CD4-positive, alpha-beta memory T cell (primary cell): ENCODE results near the gene TTC16. TPM values are rescaled to one million over a fixed set of nuclear protein-coding genes. Genes with fewer than 3 reads are reported as not detected.
A peak's percentile ranks its signal among the peaks of the same experiment; 100 is the strongest.

Source experiments
- CTCF ChIA-PET: fragments of 350-600 bp; sonication (Branson Sonifier 250); formaldehyde crosslinking; loops from one replicate; lab custom pipeline; 2021; ENCODE audit warnings: inconsistent platforms; ENCODE audit not compliant: partially characterized antibody; lab: Charles Lee
- POLR2A ChIA-PET: fragments of 350-600 bp; sonication (Branson Sonifier 250); formaldehyde crosslinking; loops from one replicate; lab custom pipeline; 2021; ENCODE audit not compliant: partially characterized antibody; lab: Charles Lee
- DNase-seq, 5 donors: peaks; one replicate each; pipeline versions ENCODE4 v3.0.0 to v3.0.0-alpha.2; 2020 to 2022; ENCODE audit warnings: mixed read lengths in 1 of 5
- H3K27ac ChIP-seq: one replicate; pipeline ENCODE4 v1.7.0; 2013; ENCODE audit warnings: low read depth, low read length
- H3K27me3 ChIP-seq: 2 replicates; pipeline ENCODE4 v1.7.0; 2013; ENCODE audit warnings: mild to moderate bottlenecking, low read length, moderate library complexity; ENCODE audit not compliant: insufficient read depth
- H3K36me3 ChIP-seq: 2 replicates; pipeline ENCODE4 v1.7.0; 2013; ENCODE audit warnings: mild to moderate bottlenecking, low read length, moderate library complexity; ENCODE audit not compliant: insufficient read depth
- H3K4me1 ChIP-seq: 2 replicates; pipeline ENCODE4 v1.7.0; 2013; ENCODE audit warnings: mild to moderate bottlenecking, low read length, moderate library complexity; ENCODE audit not compliant: insufficient read depth
- H3K4me3 ChIP-seq, 2 donors: one replicate each; pipeline ENCODE4 v1.7.0; 2013; ENCODE audit warnings: low read length in 2 of 2, mild to moderate bottlenecking in 1 of 2
- H3K9me3 ChIP-seq, 2 donors: one replicate each; pipeline ENCODE4 v1.7.0; 2013; ENCODE audit warnings: low read length in 2 of 2, control low read depth in 1 of 2; ENCODE audit not compliant: control insufficient read depth in 1 of 2
- H3K27ac Mint-ChIP-seq, 7 donors: one replicate each; pipeline ENCODE4 v1.8.0; 2020 to 2021; ENCODE audit warnings: mixed read lengths in 7 of 7, mild to moderate bottlenecking in 6 of 7, inconsistent platforms in 3 of 7, moderate library complexity in 3 of 7
- H3K27me3 Mint-ChIP-seq, 2 donors: one replicate each; pipeline ENCODE4 v1.8.0; 2020 to 2021; ENCODE audit warnings: mixed read lengths in 2 of 2
- H3K36me3 Mint-ChIP-seq, 2 donors: one replicate each; pipeline ENCODE4 v1.8.0; 2020 to 2021; ENCODE audit warnings: mixed read lengths in 2 of 2, inconsistent platforms in 1 of 2, mild to moderate bottlenecking in 1 of 2
- H3K4me1 Mint-ChIP-seq, 4 donors: one replicate each; pipeline ENCODE4 v1.8.0; 2020 to 2021; ENCODE audit warnings: mixed read lengths in 4 of 4, mild to moderate bottlenecking in 1 of 4
- H3K4me3 Mint-ChIP-seq, 8 donors: one replicate each; pipeline ENCODE4 v1.8.0; 2020 to 2021; ENCODE audit warnings: mixed read lengths in 8 of 8, mild to moderate bottlenecking in 7 of 8, moderate library complexity in 6 of 8, inconsistent platforms in 3 of 8
- H3K9me3 Mint-ChIP-seq, 8 donors: one replicate each; pipeline ENCODE4 v1.8.0; 2020 to 2021; ENCODE audit warnings: mixed read lengths in 8 of 8, mild to moderate bottlenecking in 5 of 8, inconsistent platforms in 3 of 8, moderate library complexity in 1 of 8
- intact Hi-C: fragments of 100-400 bp; cut with micrococcal nuclease; formaldehyde crosslinking; loops from one replicate; pipeline ENCODE4 v1.15.1; 2023
- polyA plus RNA-seq, 2 donors: library from polyadenylated mRNA; unstranded; fragments of 300-500 nt; fragmentation: Illumina TruSeq; gene quantifications; one replicate each; pipeline ENCODE4 v1.2.3, GENCODE V29; 2021
- total RNA-seq, 2 experiments: library from RNA; stranded (reverse); gene quantifications; one replicate each; pipeline ENCODE4 v1.2.3, GENCODE V29; 2021

The TTC16 gene
- total and polyA plus RNA-seq, 4 experiments from 2014 or later, result 0.09 to 2.6 (median 2.1) TPM

DNA sequence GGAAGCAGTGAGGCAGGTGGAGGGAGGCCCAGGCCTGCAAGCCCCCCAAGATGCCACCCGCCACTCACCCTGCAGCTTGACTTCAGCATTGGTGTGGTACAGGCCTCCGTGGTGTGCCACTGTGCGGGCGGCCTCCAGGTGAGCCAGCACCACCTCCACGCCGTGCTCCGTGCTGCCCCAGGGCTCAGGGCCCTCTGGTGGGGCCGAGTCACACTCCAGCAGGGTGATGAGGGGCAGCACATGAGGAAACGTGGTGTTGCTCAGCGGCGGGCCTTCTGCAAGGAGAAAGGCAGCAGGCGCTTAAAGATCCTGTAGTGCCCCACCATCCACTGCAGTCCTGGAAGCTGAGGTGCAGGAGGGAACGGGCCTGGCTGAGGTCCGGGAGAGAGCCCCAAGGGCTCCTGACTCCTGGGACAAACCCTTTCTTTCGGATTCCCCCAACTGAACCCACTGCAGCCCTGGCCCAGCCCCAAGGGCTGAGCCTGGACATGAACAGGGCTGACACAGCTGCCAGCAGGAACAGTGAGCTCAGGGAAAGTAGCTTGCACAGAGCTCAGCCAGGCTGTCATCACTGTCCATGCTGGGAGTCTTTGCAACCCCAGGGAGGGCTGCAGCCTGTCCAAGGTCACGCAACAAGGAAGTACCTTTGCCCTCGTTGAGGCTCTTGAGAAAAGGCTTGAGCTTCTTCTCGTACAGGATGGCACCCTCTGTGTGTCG, 23.9 kb downstream of the TTC16 start:
- intact Hi-C loops, result loop anchor here (10.0 kb wide), 2 partner anchors 385 to 515 kb away; partner anchors contain the start of gene PTGES2
- peaks cover 42% of the 10 kb centered on the region for H3K36me3 ChIP-seq
- POLR2A ChIA-PET, result interaction anchor here (1.0 to 2.1 kb wide), 3 partner anchors 26 to 43 kb away, joined by 3 to 5 read pairs (median 3); no protein-coding TSS in a partner anchor

DNA sequence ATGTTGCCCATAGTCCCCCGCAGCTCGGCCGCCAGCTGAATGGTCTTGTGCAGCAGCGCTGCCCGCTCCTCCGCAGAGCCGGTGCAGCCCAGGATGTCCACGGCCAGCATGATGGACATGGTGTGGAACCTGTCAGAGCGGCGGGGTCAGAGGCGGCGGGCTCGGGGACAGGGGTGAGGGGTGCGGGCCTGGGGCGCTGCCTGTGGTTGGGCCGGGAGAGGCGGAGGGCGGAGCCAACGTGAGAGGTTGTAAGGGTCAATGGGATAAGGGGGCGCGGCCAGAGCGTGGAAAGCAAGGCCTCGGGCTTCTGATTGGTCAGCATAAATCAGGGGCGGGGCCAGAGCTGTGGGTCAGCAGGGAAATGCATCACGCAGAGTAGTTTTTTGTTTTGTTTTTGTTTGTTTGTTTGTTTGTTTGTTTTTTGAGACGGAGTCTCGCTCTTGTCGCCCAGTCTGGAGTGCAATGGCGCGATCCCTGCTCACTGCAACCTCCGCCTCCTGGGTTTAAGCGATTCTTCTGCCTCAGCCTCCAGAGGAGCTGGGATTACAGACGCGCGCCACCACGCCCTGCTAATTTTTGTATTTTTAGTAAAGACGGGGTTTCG, 26.1 kb downstream of the TTC16 start:
- Histone ChIP-seq H3K4me1 (no peaks in the 10 kb centered on the region), H3K4me3 (no peak overlapping the region), H3K9me3 (no peaks in the 10 kb centered on the region), H3K27ac (no peak overlapping the region), H3K36me3 (peaks cover 48% of the 10 kb centered on the region), H3K27me3 (no peaks in the 10 kb centered on the region)
- ChIA-PET CTCF (interaction anchor here (1.9 kb wide), 1 partner anchor 127 kb away, joined by 4 read pairs; no protein-coding TSS in a partner anchor), POLR2A (interaction anchor here (1.3 to 3.6 kb wide), 2 partner anchors 43 kb away, joined by 3 to 14 read pairs; partner anchors contain the start of gene CDK9)
- Mint-ChIP-seq H3K36me3 (peaks cover 24 to 50% of the 10 kb centered on the region in 2 donors), H3K4me1 (peaks cover 0 to 8% (median 2%) of the 10 kb centered on the region in 4 donors), H3K4me3 (no peak overlapping the region), H3K27ac (peak overlapping the region in 3 of 7 donors; percentile 29 to 42 (median 37)), H3K27me3 (no peaks in the 10 kb centered on the region), H3K9me3 (no peaks in the 10 kb centered on the region)
- intact Hi-C loops, result no loop called here
- no peak for DNase-seq

More for the DNA sequence above, 23.9 kb downstream of the TTC16 start:
- H3K27me3 ChIP-seq, result no peaks in the 10 kb centered on the region
- no peak overlapping the region for H3K27ac ChIP-seq
- no peak for DNase-seq
- H3K9me3 ChIP-seq, result no peaks in the 10 kb centered on the region
- Mint-ChIP-seq H3K9me3 (peaks cover 0 to 2% (median 0%) of the 10 kb centered on the region in 8 donors), H3K4me3 (no peak overlapping the region), H3K27me3 (no peaks in the 10 kb centered on the region), H3K4me1 (peaks cover 5 to 16% (median 9%) of the 10 kb centered on the region in 4 donors), H3K27ac (peak overlapping the region in 1 of 7 donors; percentile 10), H3K36me3 (peaks cover 21 to 39% of the 10 kb centered on the region in 2 donors)
- no peak overlapping the region for H3K4me3 ChIP-seq
- CTCF ChIA-PET, result interaction anchor here (0.6 to 1.7 kb wide), 7 partner anchors 31 to 182 kb away, joined by 3 to 11 read pairs (median 3); no protein-coding TSS in a partner anchor
- H3K4me1 ChIP-seq, result peaks cover 7% of the 10 kb centered on the region

DNA sequence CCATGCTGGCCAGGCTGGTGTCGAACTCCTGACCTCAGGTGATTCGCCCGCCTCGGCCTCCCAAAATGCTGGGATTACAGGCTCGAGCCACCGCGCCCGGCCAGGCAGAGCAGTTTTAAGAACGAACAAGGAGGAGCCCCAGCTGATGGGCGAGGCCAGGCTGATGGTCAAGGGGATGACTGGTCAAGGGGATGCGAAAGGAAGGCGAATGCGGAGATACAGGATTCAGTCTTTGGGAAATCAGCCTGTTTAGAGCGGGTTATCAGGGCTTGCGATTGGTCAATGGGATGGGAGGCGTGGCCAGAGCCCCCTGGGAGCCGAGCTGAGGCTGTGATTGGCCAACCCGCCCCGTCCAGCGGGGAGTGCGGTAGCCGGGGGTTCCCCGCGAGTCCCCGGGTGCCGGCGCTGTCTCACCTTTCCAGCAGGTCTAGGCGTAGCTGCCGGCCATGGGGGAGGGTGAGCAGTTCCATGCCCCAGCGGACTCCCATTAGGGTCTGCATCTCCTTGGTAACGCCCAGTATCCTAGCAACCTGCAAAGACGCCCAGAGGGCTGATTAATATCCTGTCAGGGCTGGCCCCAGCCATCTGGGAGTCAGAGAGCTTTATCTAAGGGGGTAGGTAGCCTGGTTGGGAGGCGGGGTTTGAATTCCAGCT, 26.7 kb downstream of the TTC16 start:
- H3K27me3 Mint-ChIP-seq, result no peaks in the 10 kb centered on the region
- Histone ChIP-seq H3K9me3 (no peaks in the 10 kb centered on the region), H3K36me3 (peaks cover 49% of the 10 kb centered on the region), H3K4me1 (no peaks in the 10 kb centered on the region), H3K4me3 (no peak overlapping the region), H3K27ac (no peak overlapping the region), H3K27me3 (no peaks in the 10 kb centered on the region)
- ChIA-PET CTCF (interaction anchor here (1.9 to 2.3 kb wide), 2 partner anchors 8 to 127 kb away, joined by 4 to 10 read pairs; partner anchors contain the start of gene TOR2A), POLR2A (interaction anchor here (1.1 to 3.6 kb wide), 4 partner anchors 15 to 42 kb away, joined by 3 to 14 read pairs (median 5); partner anchors contain the start of gene CDK9)
- H3K27ac Mint-ChIP-seq, result peak overlapping the region in 2 of 7 donors; percentile 29 to 42
- intact Hi-C loops, result no loop called here
- peaks cover 0 to 7% (median 4%) of the 10 kb centered on the region in 4 donors for H3K4me1 Mint-ChIP-seq
- no peak overlapping the region for H3K4me3 Mint-ChIP-seq
- H3K36me3 Mint-ChIP-seq, result peaks cover 24 to 54% of the 10 kb centered on the region in 2 donors
- DNase-seq, result no peak
- H3K9me3 Mint-ChIP-seq, result no peaks in the 10 kb centered on the region

DNA sequence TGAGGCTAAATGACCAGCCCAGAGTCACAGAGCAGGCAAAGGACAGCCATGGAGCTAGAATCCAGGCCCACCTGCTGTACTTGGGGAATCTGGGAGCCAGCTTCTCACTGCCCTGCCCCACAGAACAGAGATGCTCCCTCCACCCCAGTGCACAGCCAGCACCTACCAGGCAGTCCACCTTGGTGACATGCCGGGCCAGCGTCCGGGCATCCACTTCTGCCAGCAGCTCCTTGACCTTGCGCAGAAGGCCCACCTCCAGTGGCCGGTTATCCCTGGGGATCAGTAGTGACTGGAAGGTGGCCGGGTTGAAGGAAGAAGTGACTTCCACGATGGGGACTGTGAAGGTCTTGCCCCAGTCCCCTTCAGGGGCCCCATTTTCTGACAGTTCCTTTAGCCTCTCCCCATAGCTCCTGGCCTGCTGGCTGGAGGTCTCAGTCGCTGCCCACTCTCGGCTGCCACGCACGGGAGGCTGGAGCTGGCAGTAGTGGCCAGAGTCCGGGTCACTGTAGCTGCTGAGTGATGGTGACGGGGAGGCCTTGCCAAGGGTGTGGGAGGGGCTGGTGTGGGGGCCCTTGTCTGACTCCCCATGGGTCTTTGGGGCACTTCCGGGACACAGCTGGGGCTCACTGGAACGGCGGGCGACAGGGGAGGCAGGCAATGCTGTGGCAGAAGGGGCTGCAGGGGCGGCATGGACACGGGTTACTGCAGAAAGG, 28.7 kb downstream of the TTC16 start:
- Mint-ChIP-seq H3K4me3 (no peak overlapping the region), H3K36me3 (peaks cover 14 to 55% of the 10 kb centered on the region in 2 donors), H3K27ac (peak overlapping the region in 2 of 7 donors; percentile 56 to 68), H3K4me1 (peaks cover 0 to 7% (median 4%) of the 10 kb centered on the region in 4 donors), H3K27me3 (no peaks in the 10 kb centered on the region), H3K9me3 (no peaks in the 10 kb centered on the region)
- no peak for DNase-seq
- Histone ChIP-seq H3K36me3 (peaks cover 57% of the 10 kb centered on the region), H3K4me3 (no peak overlapping the region), H3K4me1 (no peaks in the 10 kb centered on the region), H3K27ac (no peak overlapping the region), H3K9me3 (no peaks in the 10 kb centered on the region), H3K27me3 (no peaks in the 10 kb centered on the region)
- ChIA-PET POLR2A (interaction anchor here (1.0 to 3.6 kb wide), 6 partner anchors 9 to 40 kb away, joined by 4 to 14 read pairs (median 6); partner anchors contain the start of genes CDK9, SH2D3C and TOR2A), CTCF (interaction anchor here (0.6 to 2.8 kb wide), 6 partner anchors 10 to 160 kb away, joined by 3 to 12 read pairs (median 4); partner anchors contain the start of genes CDK9 and TOR2A)
- intact Hi-C loops, result no loop called here

DNA sequence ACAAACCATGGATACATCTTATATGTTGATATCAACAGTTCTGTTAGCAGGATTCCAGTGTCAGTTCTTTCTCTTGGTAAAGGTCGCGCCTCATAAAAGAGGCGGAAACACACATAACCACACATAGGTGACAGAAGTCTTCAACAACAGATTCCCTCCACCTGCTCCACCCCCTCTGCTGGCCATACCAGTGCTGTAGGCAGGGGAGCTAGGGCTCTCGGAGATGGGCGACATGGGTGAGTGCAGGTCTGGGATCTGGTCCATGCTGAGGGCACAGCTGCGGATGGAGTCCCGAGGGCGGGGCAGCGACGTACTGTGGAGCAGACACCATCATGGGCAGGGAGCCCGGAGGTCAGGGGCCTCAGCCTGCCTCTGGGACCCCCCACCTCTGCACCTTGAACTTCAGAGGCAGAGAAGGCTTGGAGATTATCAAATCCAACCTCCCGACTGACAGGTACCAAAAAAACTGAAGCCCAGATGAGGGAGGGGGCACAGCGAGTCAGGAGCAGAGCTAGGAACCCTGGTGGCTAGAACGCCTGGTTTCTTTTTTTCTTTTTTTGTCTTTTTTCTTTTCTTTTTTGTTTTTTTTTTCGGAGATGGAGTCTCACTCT, 31.2 kb downstream of the TTC16 start:
- Histone ChIP-seq H3K4me1 (no peaks in the 10 kb centered on the region), H3K4me3 (no peak overlapping the region), H3K36me3 (peaks cover 65% of the 10 kb centered on the region), H3K9me3 (no peaks in the 10 kb centered on the region), H3K27me3 (no peaks in the 10 kb centered on the region), H3K27ac (no peak overlapping the region)
- Mint-ChIP-seq H3K9me3 (no peaks in the 10 kb centered on the region), H3K4me1 (peaks cover 3 to 11% (median 5%) of the 10 kb centered on the region in 4 donors), H3K36me3 (peaks cover 14 to 65% of the 10 kb centered on the region in 2 donors), H3K27ac (peak overlapping the region in 6 of 7 donors; percentile 31 to 74 (median 58)), H3K27me3 (no peaks in the 10 kb centered on the region), H3K4me3 (no peak overlapping the region)
- CTCF ChIA-PET, result interaction anchor here (0.9 kb wide), 1 partner anchor 12 kb away, joined by 4 read pairs; the partner anchor contains the start of gene TOR2A
- peak in 4 of 5 donors; percentile 17 to 38 (median 32) for DNase-seq
- POLR2A ChIA-PET, result interaction anchor here (0.8 to 1.5 kb wide), 5 partner anchors 9 to 24 kb away, joined by 3 to 7 read pairs (median 4); partner anchors contain the start of gene TOR2A
- intact Hi-C loops, result no loop called here
